Pancreas (tissue), 10 donors: ENCODE data around the gene TFEB. TPM values are rescaled to one million over a fixed set of nuclear protein-coding genes. Genes with fewer than 3 reads are reported as not detected.

Experiments used
- ATAC-seq, 4 donors: fragments of 200-7000 bp; cut with Tn5 transposase; one replicate each; pipeline versions ENCODE4 v1.8.0 to v1.9.1; 2020; ENCODE audit warnings: mild to moderate bottlenecking in 4 of 4, moderate library complexity in 4 of 4
- DNase-seq, 6 donors: peaks; one replicate each; pipeline ENCODE4 v3.0.0-alpha.2; 2020
- FAIRE-seq: peaks from 2 replicates; lab custom pipeline; 2012; peaks lifted over from hg19 to GRCh38; lab: Jason Lieb, UNC
- H3K27ac ChIP-seq, 4 donors: fragments of 200-600 bp; sonication (generic); 1 replicate in 3 of 4; 2 replicates in 1 of 4; pipeline versions ENCODE4 v1.5.0 to v1.8.0; 2020
- H3K27me3 ChIP-seq, 4 donors: fragments of 200-600 bp; one replicate each; pipeline ENCODE4 v1.8.0; 2021
- H3K36me3 ChIP-seq, 3 donors: fragments of 200-600 bp; sonication (generic) in 1 of 3; one replicate each; pipeline versions ENCODE4 v1.5.0 to v1.8.0; 2020 to 2021
- H3K4me1 ChIP-seq, 3 donors: fragments of 200-600 bp; one replicate each; pipeline ENCODE4 v1.8.0; 2021
- H3K4me3 ChIP-seq, 4 donors: fragments of 200-600 bp; sonication (generic) in 2 of 4; one replicate each; pipeline versions ENCODE4 v1.5.0 to v1.8.0; 2020 to 2021
- H3K9me3 ChIP-seq, 4 donors: fragments of 200-600 bp; one replicate each; pipeline ENCODE4 v1.8.0; 2021
- WGBS, 2 donors: extraction: QIAGEN DNeasy Blood & Tissue Kit; methylation state at CpG; one replicate each; pipeline ENCODE4 v1.1.7; 2013; 5-methylcytosine and 5-hydroxymethylcytosine counted together
- intact Hi-C, 3 donors: fragments of 100-400 bp; cut with DNase I; formaldehyde crosslinking; loops; one replicate each; pipeline versions ENCODE4 v1.11.1 to v1.14.2; 2022
- polyA plus RNA-seq, 2 donors: library from polyadenylated mRNA; stranded (reverse); fragments of 200-250 nt; gene quantifications; one replicate each; pipeline ENCODE4 v1.2.3, GENCODE V29; 2013
- total RNA-seq, 6 donors: library from RNA; stranded (reverse); fragmentation: NEBNext Ultra II Directional in 4 of 6; extraction: Animal tissue kit (Norgen Biotek cat#: 25700) in 4 of 6; gene quantifications; one replicate each; pipeline versions ENCODE4 v1.2.1 to v1.2.4, GENCODE V29; 2021 to 2023
- TF ChIP-seq, protein P1 (sequence below), 4 donors: fragments of 200-600 bp; sonication (generic) in 3 of 4; IDR thresholded peaks; one replicate each; pipeline versions ENCODE4 v1.5.0 to v1.8.0; 2021; ENCODE audit warnings: antibody characterized with exemption in 4 of 4
- donor health status: healthy with polysubstance abuse.
- donor health status: DM: no; HTN: no; CAD: no; lungs with moderate emphysema.
- donor health status: DM: no; HTN: no; CAD: no.
- donor health status: control.
- donor health status: control.
- donor health status: Bipolar disorder and iron deficiency.
- donor health status: DM: yes; HTN: yes; CAD: no.
- donor health status: DM: no; HTN: no; CAD: no.
- donor health status: DM: no; HTN: no; CAD: no.
- donor health status: DM: yes; HTN: yes; CAD: no.

Gene TFEB
- total and polyA plus RNA-seq, 8 donors = 6.5 to 49.4 (median 11.6) TPM

DNA sequence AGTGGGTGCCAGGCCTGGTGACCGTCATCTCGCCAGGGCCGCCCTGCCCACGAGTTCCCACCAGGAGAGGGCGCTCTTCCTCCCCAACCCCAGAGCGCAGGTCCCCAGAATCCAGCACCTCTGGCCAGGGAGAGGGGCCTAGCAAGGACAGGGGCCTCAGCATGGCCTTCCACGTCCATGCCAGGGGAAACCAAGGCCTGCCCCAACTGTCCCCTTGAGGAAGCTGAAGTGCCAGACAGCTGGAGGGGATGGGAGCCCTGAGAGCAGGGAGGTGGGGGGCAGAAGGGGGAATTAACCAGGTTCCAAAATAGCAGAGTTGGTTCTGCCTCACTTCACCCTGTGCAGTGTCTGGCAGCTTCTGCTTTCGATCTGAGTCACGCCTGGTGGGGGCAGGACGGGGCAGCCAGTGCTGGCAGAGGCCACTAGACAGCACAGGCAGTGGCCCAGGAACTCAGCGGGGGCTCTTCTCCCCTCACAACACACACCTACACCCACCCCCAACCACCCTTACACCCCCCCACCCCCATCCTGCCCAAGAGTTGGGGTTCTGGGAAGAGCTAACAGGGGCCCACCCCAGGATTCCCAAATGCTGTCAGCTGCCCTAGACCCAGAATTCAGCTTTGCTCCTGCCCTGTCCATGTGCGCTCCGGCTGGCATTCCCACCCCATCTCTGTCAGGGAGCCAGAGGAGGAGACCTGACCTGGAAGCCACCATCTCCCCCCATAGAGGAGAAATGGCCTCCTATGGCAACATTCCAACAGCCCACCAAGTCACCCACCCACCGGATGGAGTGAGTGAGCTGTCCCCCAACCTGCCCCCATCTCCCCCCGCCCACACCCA lies 29.2 kb downstream of the TFEB start:
- Histone ChIP-seq H3K27me3 (no peaks in the 10 kb centered on the region), H3K27ac (peak overlapping the region in 1 of 4 donors; percentile 27), H3K4me3 (no peak overlapping the region), H3K9me3 (no peaks in the 10 kb centered on the region), H3K36me3 (no peaks in the 10 kb centered on the region), H3K4me1 (peaks cover 0 to 2% (median under 1%) of the 10 kb centered on the region in 3 donors)
- TF ChIP-seq, protein P1, sequence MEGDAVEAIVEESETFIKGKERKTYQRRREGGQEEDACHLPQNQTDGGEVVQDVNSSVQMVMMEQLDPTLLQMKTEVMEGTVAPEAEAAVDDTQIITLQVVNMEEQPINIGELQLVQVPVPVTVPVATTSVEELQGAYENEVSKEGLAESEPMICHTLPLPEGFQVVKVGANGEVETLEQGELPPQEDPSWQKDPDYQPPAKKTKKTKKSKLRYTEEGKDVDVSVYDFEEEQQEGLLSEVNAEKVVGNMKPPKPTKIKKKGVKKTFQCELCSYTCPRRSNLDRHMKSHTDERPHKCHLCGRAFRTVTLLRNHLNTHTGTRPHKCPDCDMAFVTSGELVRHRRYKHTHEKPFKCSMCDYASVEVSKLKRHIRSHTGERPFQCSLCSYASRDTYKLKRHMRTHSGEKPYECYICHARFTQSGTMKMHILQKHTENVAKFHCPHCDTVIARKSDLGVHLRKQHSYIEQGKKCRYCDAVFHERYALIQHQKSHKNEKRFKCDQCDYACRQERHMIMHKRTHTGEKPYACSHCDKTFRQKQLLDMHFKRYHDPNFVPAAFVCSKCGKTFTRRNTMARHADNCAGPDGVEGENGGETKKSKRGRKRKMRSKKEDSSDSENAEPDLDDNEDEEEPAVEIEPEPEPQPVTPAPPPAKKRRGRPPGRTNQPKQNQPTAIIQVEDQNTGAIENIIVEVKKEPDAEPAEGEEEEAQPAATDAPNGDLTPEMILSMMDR (IDR thresholded peaks at IDR 0.05) = peak in 2 of 4 donors; percentile 21 to 36
- ATAC-seq (peak in 3 of 4 donors; percentile 61 to 79 (median 75)), DNase-seq (peak in 1 of 6 donors; percentile 64), FAIRE-seq (no peak)
- 77% methylated on average over 15 of the region's 15 CpGs for WGBS, 2 donors
- intact Hi-C loops = no loop called here

DNA sequence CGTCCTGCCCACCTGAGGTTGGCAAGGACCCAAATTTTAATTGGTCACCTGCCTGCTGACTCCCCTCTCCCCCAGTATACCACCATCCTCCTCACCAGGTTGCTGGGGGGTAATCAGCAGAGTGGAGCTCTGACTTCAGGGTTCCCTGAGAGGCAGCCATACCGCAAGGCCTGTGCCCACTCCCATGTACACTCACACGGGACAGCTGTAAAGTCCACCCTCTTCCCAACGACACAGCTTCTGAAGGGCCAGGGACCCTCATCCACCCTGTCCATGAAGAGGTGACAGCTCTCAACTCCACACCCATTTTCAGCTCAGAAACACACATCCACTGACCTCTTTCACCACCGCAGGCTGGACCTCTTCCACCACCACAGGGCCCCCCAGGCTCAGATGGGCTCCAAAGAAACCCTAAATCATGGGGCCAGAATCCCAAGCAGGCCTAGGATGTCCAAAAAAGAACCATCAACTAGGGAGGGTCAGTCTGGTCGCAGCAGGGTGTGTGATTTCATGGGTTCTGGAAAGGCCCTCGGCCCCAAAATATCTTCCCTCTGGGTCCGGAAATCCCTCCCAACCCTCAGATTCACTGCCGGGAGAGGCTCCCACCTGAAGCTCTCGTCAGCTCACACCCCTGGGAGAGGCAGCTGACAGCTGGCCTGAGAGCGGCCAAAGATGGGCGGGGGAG lies 30.0 kb downstream of the TFEB start:
- ATAC-seq (no peak), FAIRE-seq (no peak), DNase-seq (no peak)
- no peaks in the 10 kb centered on the region for H3K9me3 ChIP-seq
- 82 to 92% methylated on average over 12 of the region's 12 CpGs for whole genome bisulfite sequencing, 2 donors
- H3K36me3 ChIP-seq = no peaks in the 10 kb centered on the region
- H3K4me3 ChIP-seq = no peak overlapping the region
- intact Hi-C loops = no loop called here
- no peaks in the 10 kb centered on the region for H3K4me1 ChIP-seq
- H3K27me3 ChIP-seq = no peaks in the 10 kb centered on the region
- H3K27ac ChIP-seq = peak overlapping the region in 1 of 4 donors; percentile 27
- TF ChIP-seq, protein P1 (IDR thresholded peaks at IDR 0.05) = no peak

DNA sequence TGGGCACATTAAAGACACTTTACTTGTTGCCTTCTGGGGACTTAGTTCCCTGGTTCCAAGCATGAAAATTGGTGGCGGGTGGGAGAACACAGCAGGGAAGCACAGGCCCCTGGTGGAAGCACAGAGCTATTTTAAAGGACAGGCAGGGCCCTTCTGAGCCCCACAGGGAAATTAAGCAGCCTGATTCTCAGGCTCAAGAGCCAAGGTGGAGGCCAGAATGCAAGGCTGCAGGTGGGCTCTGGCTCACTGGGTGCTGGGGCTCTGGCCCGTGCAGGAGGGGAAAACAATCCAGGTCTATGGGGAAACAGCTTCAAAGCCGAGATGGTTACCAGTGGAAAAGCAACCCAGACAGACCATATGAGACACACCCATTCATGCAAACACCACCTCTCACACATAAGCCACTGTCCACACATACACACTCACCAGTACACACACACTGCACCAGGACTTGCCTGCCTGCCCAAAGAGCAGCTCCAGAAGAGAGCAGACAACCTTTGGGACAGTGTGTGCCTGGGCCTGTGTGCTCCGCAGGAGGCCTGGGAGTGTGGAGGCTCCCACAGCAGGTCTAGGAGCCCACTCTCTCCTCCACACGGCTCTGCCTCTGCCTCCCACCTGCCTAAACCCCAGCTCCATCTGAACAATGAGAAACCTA lies 30.6 kb downstream of the TFEB start:
- peak in 1 of 4 donors; percentile 30 for ATAC-seq
- no peaks in the 10 kb centered on the region for H3K9me3 ChIP-seq
- DNase-seq = no peak
- no peaks in the 10 kb centered on the region for H3K36me3 ChIP-seq
- 85 to 93% methylated on average over 5 of the region's 5 CpGs for WGBS, 2 donors
- H3K27me3 ChIP-seq = no peaks in the 10 kb centered on the region
- H3K4me3 ChIP-seq = no peak overlapping the region
- no peaks in the 10 kb centered on the region for H3K4me1 ChIP-seq
- no peak for FAIRE-seq
- H3K27ac ChIP-seq = no peak overlapping the region
- TF ChIP-seq, protein P1 (IDR thresholded peaks at IDR 0.05) = no peak
- intact Hi-C loops = no loop called here

DNA sequence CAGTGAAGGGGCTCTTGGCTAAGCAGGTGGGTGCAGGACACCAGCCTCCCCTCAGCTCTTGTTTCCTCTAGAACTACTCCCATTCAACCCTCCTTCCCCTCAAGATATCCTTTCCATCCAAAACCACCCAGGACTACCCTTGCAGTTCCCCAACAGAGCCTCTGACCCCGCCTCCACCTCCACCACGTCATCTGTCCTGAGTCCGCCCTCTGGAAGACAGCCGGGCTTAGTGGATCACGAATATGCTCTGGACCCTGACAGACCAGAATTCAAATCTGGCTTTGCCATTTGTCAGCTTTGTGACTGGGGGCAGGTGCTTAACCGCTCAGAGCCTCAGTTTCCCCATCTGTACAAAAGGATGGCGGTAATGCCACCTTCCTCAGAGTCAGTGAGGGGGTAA lies 31.4 kb downstream of the TFEB start:
- Histone ChIP-seq H3K27me3 (no peaks in the 10 kb centered on the region), H3K4me1 (peaks cover 0 to 5% (median 5%) of the 10 kb centered on the region in 3 donors), H3K9me3 (no peaks in the 10 kb centered on the region), H3K4me3 (no peak overlapping the region), H3K36me3 (no peaks in the 10 kb centered on the region), H3K27ac (no peak overlapping the region)
- ATAC-seq (no peak), DNase-seq (no peak), FAIRE-seq (no peak)
- intact Hi-C loops = no loop called here
- WGBS, 2 donors = 79 to 91% methylated on average over 7 of the region's 7 CpGs
- TF ChIP-seq, protein P1 (IDR thresholded peaks at IDR 0.05) = no peak
